Measurements from ENCODE around the gene KCTD11.

The KCTD11 gene

GRCh38 chr17:7379134-7379533 is 27.2 kb downstream of the KCTD11 start:
- DNase-seq (ENCODE audit: low spot score), result no peak

GRCh38 chr17:7380321-7380720 is 28.4 kb downstream of the KCTD11 start:
- no peak for DNase-seq (ENCODE audit: low spot score)

- no peak for DNase-seq (ENCODE audit: low spot score)
These were observed 29.1 kb downstream of the KCTD11 start, which contains the start of gene TNK1 for GRCh38 chr17:7380855-7381683. TSS of gene TNK1 (plus strand) at chr17:7381089. CDS start at chr17:7382927, 1,838 bp downstream.

GRCh38 chr17:7382901-7383300 is 30.9 kb downstream of the KCTD11 start:
- DNase-seq (ENCODE audit: low spot score), result no peak

GRCh38 chr17:7383371-7383741 is 31.4 kb downstream of the KCTD11 start:
- no peak for DNase-seq (ENCODE audit: low spot score)

GRCh38 chr17:7383742-7384488 is 32.0 kb downstream of the KCTD11 start:
- no peak for DNase-seq (ENCODE audit: low spot score)

GRCh38 chr17:7384489-7385081 is 32.6 kb downstream of the KCTD11 start:
- no peak for DNase-seq (ENCODE audit: low spot score)

GRCh38 chr17:7388856-7389255 is 36.9 kb downstream of the KCTD11 start:
- no peak for DNase-seq (ENCODE audit: low spot score)

GRCh38 chr17:7389924-7390910 is 38.3 kb downstream of the KCTD11 start:
- DNase-seq (ENCODE audit: low spot score), result no peak

GRCh38 chr17:7391307-7391706 is 39.3 kb downstream of the KCTD11 start:
- no peak for DNase-seq (ENCODE audit: low spot score)

- DNase-seq (ENCODE audit: low spot score), result no peak
These were observed 41.0 kb downstream of the KCTD11 start for GRCh38 chr17:7392696-7393612.

GRCh38 chr17:7393613-7394451 is 41.9 kb downstream of the KCTD11 start:
- no peak for DNase-seq (ENCODE audit: low spot score)

- DNase-seq (ENCODE audit: low spot score), result peak; percentile 62
These were observed 42.7 kb downstream of the KCTD11 start, which contains the start of gene PLSCR3 for GRCh38 chr17:7394452-7395191. TSS of gene PLSCR3 (minus strand) at chr17:7394525. CDS start at chr17:7394110, 415 bp downstream.

- no peak for DNase-seq (ENCODE audit: low spot score)
These were observed 44.2 kb downstream of the KCTD11 start for GRCh38 chr17:7396147-7396546.

- no peak for DNase-seq (ENCODE audit: low spot score)
These were observed 46.6 kb downstream of the KCTD11 start for GRCh38 chr17:7398612-7399011.

- DNase-seq (ENCODE audit: low spot score), result peak; percentile 7
These were observed 51.2 kb downstream of the KCTD11 start for GRCh38 chr17:7403043-7403726.

GRCh38 chr17:7403727-7403976 is 51.7 kb downstream of the KCTD11 start:
- no peak for DNase-seq (ENCODE audit: low spot score)

- peak; percentile 97 for DNase-seq (ENCODE audit: low spot score)
These were observed 52.2 kb downstream of the KCTD11 start, which contains the start of gene TMEM256 for GRCh38 chr17:7403977-7404736. TSS of gene TMEM256 (minus strand) at chr17:7404097. CDS start at chr17:7404084, 13 bp downstream.

All from hematopoietic multipotent progenitor cell treated with erythropoietin and hydrocortisone succinate and interleukin-3 and kit ligand, for 17 days (in vitro differentiated cells).